Endothelial cell of umbilical vein (primary cell): ENCODE results near the gene MERTK. TPM values are rescaled to one million over a fixed set of nuclear protein-coding genes. Genes with fewer than 3 reads are reported as not detected.

Experiments used
- BruUV-seq: library from RNA; stranded (reverse); fragments of 400-500 nt; replicated peaks from 2 replicates; lab custom pipeline; 2021; lab: Mats Ljungman, UMichigan
- CTCF ChIA-PET: fragments of 300-600, 350-600 bp; sonication (Branson Sonifier 250); formaldehyde crosslinking; loops from one replicate; lab custom pipeline; 2021; ENCODE audit warnings: antibody characterized with exemption, inconsistent platforms; lab: Charles Lee
- POLR2A ChIA-PET: fragments of 300-600, 350-600 bp; sonication (Branson Sonifier 250); formaldehyde crosslinking; loops from one replicate; lab custom pipeline; 2021; ENCODE audit warnings: antibody characterized with exemption, inconsistent platforms; lab: Charles Lee
- DNase-seq: peaks from one replicate; pipeline ENCODE4 v3.0.0-alpha.2; 2011; ENCODE audit warnings: low read depth, low spot score
- FAIRE-seq: peaks from 2 replicates; lab custom pipeline; 2011; peaks lifted over from hg19 to GRCh38; lab: Jason Lieb, UNC
- H2AFZ ChIP-seq: 2 replicates; pipeline ENCODE4 v1.6.0; 2012; ENCODE audit warnings: low read depth, low read length, control low read depth, inconsistent platforms
- H3K27ac ChIP-seq: 2 replicates; pipeline ENCODE4 v1.5.1; 2011; ENCODE audit warnings: low read depth, mild to moderate bottlenecking, control low read depth, low read length, moderate library complexity; ENCODE audit not compliant: insufficient read depth
- H3K27me3 ChIP-seq, 2 experiments: 2 replicates each; pipeline versions ENCODE4 v1.6.0 to v1.6.1; 2011; ENCODE audit warnings: low read length in 2 of 2, mixed read lengths in 1 of 2; ENCODE audit not compliant: control insufficient read depth in 2 of 2, insufficient read depth in 2 of 2
- H3K36me3 ChIP-seq, 2 experiments: 2 replicates in 1 of 2; 3 replicates in 1 of 2; pipeline ENCODE4 v1.5.1; 2011; ENCODE audit warnings: low read length in 2 of 2, mild to moderate bottlenecking in 1 of 2, moderate library complexity in 1 of 2; ENCODE audit not compliant: control insufficient read depth in 2 of 2, insufficient read depth in 2 of 2; ENCODE audit errors: extremely low read depth in 1 of 2
- H3K4me1 ChIP-seq: 3 replicates; pipeline ENCODE4 v1.5.1; 2011; ENCODE audit warnings: mild to moderate bottlenecking, low read length; ENCODE audit not compliant: control insufficient read depth, insufficient read depth; ENCODE audit errors: extremely low read depth
- H3K4me2 ChIP-seq: 2 replicates; pipeline ENCODE4 v1.6.1; 2011; ENCODE audit warnings: low read length, control low read depth, mixed read lengths; ENCODE audit not compliant: insufficient read depth
- H3K4me3 ChIP-seq, 3 experiments: fragments of 200-600 bp in 1 of 3; sonication (generic), shearing (Covaris generic) in 1 of 3; replicated peaks in 1 of 3; 2 replicates each; pipeline ENCODE4 v1.5.1; 2011 to 2016; ENCODE audit warnings: control low read depth in 3 of 3, low read length in 3 of 3, mild to moderate bottlenecking in 2 of 3, inconsistent platforms in 1 of 3, low read depth in 1 of 3, moderate library complexity in 1 of 3; ENCODE audit not compliant: insufficient read depth in 1 of 3
- H3K79me2 ChIP-seq: 2 replicates; pipeline ENCODE4 v1.6.0; 2012; ENCODE audit warnings: low read length, inconsistent platforms; ENCODE audit not compliant: control insufficient read depth, insufficient read depth
- H3K9ac ChIP-seq: replicated peaks from 2 replicates; pipeline ENCODE3; 2011; ENCODE audit warnings: low read length, control low read depth; ENCODE audit not compliant: insufficient read depth; ENCODE audit errors: extremely low read depth
- H3K9me1 ChIP-seq: replicated peaks from 3 replicates; pipeline ENCODE4 v1.6.0; 2011; ENCODE audit warnings: mild to moderate bottlenecking, low read length; ENCODE audit not compliant: control insufficient read depth, insufficient read depth; ENCODE audit errors: extremely low read depth
- H3K9me3 ChIP-seq: replicated peaks from 2 replicates; pipeline ENCODE4 v1.5.1; 2012; ENCODE audit warnings: low read length, inconsistent platforms; ENCODE audit not compliant: control insufficient read depth, insufficient read depth
- H4K20me1 ChIP-seq: replicated peaks from 2 replicates; pipeline ENCODE3; 2011; ENCODE audit warnings: mild to moderate bottlenecking, low read length; ENCODE audit not compliant: control insufficient read depth, insufficient read depth; ENCODE audit errors: extremely low read depth
- CTCF ChIP-seq, 2 donors: IDR thresholded peaks; 1 replicate in 1 of 2; 2 replicates in 1 of 2; pipeline ENCODE4 v1.5.1; 2011; ENCODE audit warnings: low read length in 2 of 2, mild to moderate bottlenecking in 2 of 2, moderate library complexity in 2 of 2, control low read depth in 1 of 2, inconsistent platforms in 1 of 2, low read depth in 1 of 2; ENCODE audit not compliant: insufficient read depth in 1 of 2; ENCODE audit errors: extremely low read depth in 1 of 2
- FOS ChIP-seq: IDR thresholded peaks from 2 replicates; pipeline ENCODE4 v1.6.1; 2011; ENCODE audit warnings: mild to moderate bottlenecking, low read length, moderate library complexity, borderline replicate concordance; ENCODE audit not compliant: insufficient read depth
- GATA2 ChIP-seq: IDR thresholded peaks from 2 replicates; pipeline ENCODE4 v1.7.0; 2011; ENCODE audit warnings: low read depth, mild to moderate bottlenecking, moderate library complexity, mixed read lengths, low read length; ENCODE audit not compliant: insufficient read length, insufficient read depth
- MAX ChIP-seq: IDR thresholded peaks from 2 replicates; pipeline ENCODE4 v1.6.1; 2011; ENCODE audit not compliant: insufficient read depth, insufficient read length
- MYC ChIP-seq: IDR thresholded peaks from one replicate; pipeline ENCODE4 v1.6.1; 2011; ENCODE audit warnings: mild to moderate bottlenecking, low read depth, low read length
- POLR2AphosphoS5 ChIP-seq: IDR thresholded peaks from 2 replicates; pipeline ENCODE4 v1.6.1; 2012; ENCODE audit warnings: low read depth, mild to moderate bottlenecking, control low read depth, low read length, moderate library complexity; ENCODE audit not compliant: insufficient read depth
- dilution Hi-C: fragments of 300-500 bp; cut with MboI; formaldehyde crosslinking; loops from one replicate; pipeline ENCODE4 v1.15.0; 2019; ENCODE audit warnings: low sequenced_read_pairs; ENCODE audit not compliant: extremely low pct_ligation_motif_present
- intact Hi-C: fragments of 100-400 bp; cut with micrococcal nuclease; formaldehyde crosslinking; loops from one replicate; pipeline ENCODE4 v1.10.0; 2022
- polyA plus RNA-seq, 4 experiments: library from polyadenylated mRNA; depleted of rRNA in 3 of 4; stranded (reverse) in 3 of 4; unstranded in 1 of 4; fragments of >200 nt; gene quantifications; 2 replicates each; pipeline versions ENCODE4 v1.2.1 to v1.2.3, GENCODE V29; 2011 to 2012; ENCODE audit warnings: missing spikeins in 1 of 4
- total RNA-seq: library from RNA; stranded (reverse); gene quantifications from 2 replicates; pipeline ENCODE4 v1.2.3, GENCODE V29; 2021

MERTK gene
- total and polyA plus RNA-seq, 2 donors (not counting 3 experiments of a cell fraction or from before 2014, with no cell fraction given): 37.3 to 39.6 TPM

- intact Hi-C loops: no loop called here
- DNase-seq (no peak), FAIRE-seq (no peak)
- H3K9me3 ChIP-seq: no peaks in the 10 kb centered on the region
- H3K36me3 ChIP-seq: no peaks in the 10 kb centered on the region
- POLR2A ChIA-PET: no interaction called here
- no TSS peak for BruUV-seq
- TF ChIP-seq POLR2AphosphoS5: no peak
- no peak for TF ChIP-seq CTCF (IDR thresholded peaks at IDR 0.05; ENCODE audit: extremely low read depth in 1 of 2, insufficient read depth in 1 of 2, low read depth in 1 of 2, low read length in 2 of 2)
- no peak for TF ChIP-seq FOS
- no peak for TF ChIP-seq MYC
- no peak for TF ChIP-seq GATA2
- TF ChIP-seq MAX: no peak
- H3K27ac ChIP-seq: no peak overlapping the region
- H3K9me1 ChIP-seq: no peaks in the 10 kb centered on the region
- no peaks in the 10 kb centered on the region for H4K20me1 ChIP-seq
- no peak overlapping the region for H3K4me2 ChIP-seq
- no peak overlapping the region for H2AFZ ChIP-seq
- peaks cover 22% of the 10 kb centered on the region for H3K4me1 ChIP-seq
- no peak overlapping the region for H3K9ac ChIP-seq
- H3K4me3 ChIP-seq: no peak overlapping the region
- dilution Hi-C loops: no loop called here
- H3K79me2 ChIP-seq: peaks cover 22% of the 10 kb centered on the region
- no peaks in the 10 kb centered on the region for H3K27me3 ChIP-seq
- CTCF ChIA-PET: interaction anchor here (1.5 kb wide), 1 partner anchor 9 kb away, joined by 7 read pairs; no protein-coding TSS in a partner anchor
These were observed 1.8 kb upstream of the MERTK start for GRCh38 chr2:111896576-111896975.
